Common myeloid progenitor, CD34-positive (primary cell): Measurements from ENCODE around the gene PPP4C.

Source experiments
- CTCF ChIA-PET: fragments of 350-600 bp; sonication (Branson Sonifier 250); formaldehyde crosslinking; loops from one replicate; lab custom pipeline; 2021; ENCODE audit warnings: antibody characterized with exemption; lab: Charles Lee
- POLR2A ChIA-PET: fragments of 350-600 bp; sonication (Branson Sonifier 250); formaldehyde crosslinking; loops from one replicate; lab custom pipeline; 2021; ENCODE audit warnings: antibody characterized with exemption; lab: Charles Lee
- DNase-seq, 3 donors: peaks; one replicate each; pipeline versions ENCODE4 v3.0.0 to v3.0.0-alpha.2; 2013
- H3K27ac ChIP-seq, 2 experiments: 1 replicate in 1 of 2; 2 replicates in 1 of 2; pipeline ENCODE4 v1.7.0; 2013; ENCODE audit warnings: inconsistent platforms in 2 of 2, low read length in 2 of 2, mild to moderate bottlenecking in 2 of 2, low read depth in 1 of 2, moderate library complexity in 1 of 2; ENCODE audit not compliant: severe bottlenecking in 2 of 2, insufficient read depth in 1 of 2, poor library complexity in 1 of 2
- H3K27me3 ChIP-seq, 5 experiments: replicated peaks in 2 of 5; 1 replicate in 3 of 5; 2 replicates in 2 of 5; pipeline versions ENCODE4 v1.6.1 to v1.7.0; 2013; ENCODE audit warnings: low read length in 4 of 5, mild to moderate bottlenecking in 2 of 5, moderate library complexity in 2 of 5, inconsistent platforms in 1 of 5; ENCODE audit not compliant: insufficient read depth in 5 of 5, control insufficient read depth in 4 of 5
- H3K36me3 ChIP-seq, 4 experiments: 1 replicate in 2 of 4; 2 replicates in 2 of 4; pipeline versions ENCODE4 v1.6.1 to v1.7.0; 2013; ENCODE audit warnings: low read length in 3 of 4, control low read depth in 1 of 4, mild to moderate bottlenecking in 1 of 4; ENCODE audit not compliant: control insufficient read depth in 4 of 4, insufficient read depth in 4 of 4
- H3K4me1 ChIP-seq, 4 experiments: 1 replicate in 3 of 4; 2 replicates in 1 of 4; pipeline versions ENCODE4 v1.6.1 to v1.7.1; 2013; ENCODE audit warnings: low read length in 3 of 4, mild to moderate bottlenecking in 3 of 4, control low read depth in 1 of 4, inconsistent platforms in 1 of 4, moderate library complexity in 1 of 4; ENCODE audit not compliant: control insufficient read depth in 4 of 4, insufficient read depth in 4 of 4; ENCODE audit errors: control extremely low read depth in 1 of 4
- H3K4me3 ChIP-seq, 7 experiments: 1 replicate in 4 of 7; 2 replicates in 3 of 7; pipeline versions ENCODE4 v1.5.1 to v1.7.0; 2013; ENCODE audit warnings: mild to moderate bottlenecking in 7 of 7, low read length in 6 of 7, moderate library complexity in 6 of 7, inconsistent platforms in 2 of 7, low read depth in 2 of 7, control low read depth in 1 of 7; ENCODE audit not compliant: insufficient read depth in 4 of 7, control insufficient read depth in 1 of 7; ENCODE audit errors: extremely low read depth in 1 of 7
- H3K9me3 ChIP-seq, 5 experiments: 1 replicate in 4 of 5; 2 replicates in 1 of 5; pipeline versions ENCODE4 v1.6.1 to v1.7.1; 2013; ENCODE audit warnings: low read length in 4 of 5, mild to moderate bottlenecking in 2 of 5, inconsistent platforms in 1 of 5, low read depth in 1 of 5, moderate library complexity in 1 of 5; ENCODE audit not compliant: control insufficient read depth in 4 of 5, insufficient read depth in 2 of 5; ENCODE audit errors: control extremely low read depth in 1 of 5
- WGBS: methylation state at CpG from one replicate; pipeline ENCODE4 v1.1.5; 2013; ENCODE audit not compliant: insufficient coverage; 5-methylcytosine and 5-hydroxymethylcytosine counted together

The PPP4C gene

DNA sequence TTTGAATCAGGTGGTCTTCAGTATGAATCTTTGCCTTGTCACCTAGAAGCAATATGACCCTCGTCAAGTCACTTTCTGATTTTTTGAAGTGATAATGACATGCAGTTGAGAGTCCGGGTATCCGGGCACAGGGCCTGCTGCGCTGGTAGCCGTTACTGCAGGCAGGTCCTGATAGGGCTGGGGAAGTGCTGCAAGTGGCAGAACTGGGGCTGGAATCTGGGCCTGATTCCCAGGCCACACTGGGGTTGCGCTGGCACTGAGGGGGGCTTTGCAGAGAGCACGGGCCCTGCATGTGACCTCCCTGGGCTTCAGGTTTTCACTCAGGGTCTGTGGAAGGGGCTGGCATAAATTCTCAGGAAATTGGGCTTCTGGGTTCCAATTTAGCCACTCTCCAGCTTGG, 3.0 kb downstream of the PPP4C start:
- ChIA-PET POLR2A (interaction anchor here (1.9 kb wide), 1 partner anchor 12 kb away, joined by 8 read pairs; no protein-coding TSS in a partner anchor), CTCF (interaction anchor here (1.2 to 19.2 kb wide), 4 partner anchors 10 to 13 kb away, joined by 3 to 235 read pairs (median 6); partner anchors contain the start of genes ALDOA, TBX6 and YPEL3)
- Histone ChIP-seq H3K9me3 (no peaks in the 10 kb centered on the region), H3K27ac (peak overlapping the region in 1 of 2 experiments; percentile 36), H3K4me1 (peaks cover 6 to 33% (median 19%) of the 10 kb centered on the region in 4 experiments), H3K4me3 (no peak overlapping the region), H3K36me3 (peaks cover 7 to 59% (median 46%) of the 10 kb centered on the region in 4 experiments), H3K27me3 (no peaks in the 10 kb centered on the region)
- WGBS, result 92% methylated on average over 7 of the region's 7 CpGs
- no peak for DNase-seq

DNA sequence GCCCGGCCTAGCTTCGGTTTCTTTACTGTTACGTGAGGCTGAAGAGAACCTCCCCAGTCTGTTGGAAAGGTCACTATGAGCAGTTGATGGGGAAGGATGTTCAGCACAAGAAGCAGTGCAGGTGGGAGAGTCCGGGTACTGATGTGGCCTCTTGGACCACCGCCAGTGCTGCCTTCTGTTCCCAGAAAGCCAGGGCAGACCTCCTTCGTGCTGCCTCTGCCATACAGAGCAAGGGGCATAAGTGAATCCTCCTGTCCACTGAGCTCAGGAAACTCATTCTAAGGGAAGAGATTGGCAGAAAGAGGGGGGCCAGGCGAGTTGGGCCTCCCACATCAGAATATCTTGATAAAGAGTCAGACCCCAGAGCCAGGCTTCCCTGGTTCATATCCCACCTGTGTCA, 3.7 kb downstream of the PPP4C start:
- H3K4me3 ChIP-seq, result no peak overlapping the region
- ChIA-PET POLR2A (interaction anchor here (0.5 to 1.9 kb wide), 2 partner anchors 12 to 396 kb away, joined by 3 to 8 read pairs; no protein-coding TSS in a partner anchor), CTCF (interaction anchor here (1.0 to 19.2 kb wide), 6 partner anchors 10 to 23 kb away, joined by 3 to 235 read pairs (median 3); partner anchors contain the start of genes ALDOA, TBX6 and YPEL3)
- H3K4me1 ChIP-seq, result peaks cover 6 to 33% (median 19%) of the 10 kb centered on the region in 4 experiments
- H3K27me3 ChIP-seq, result no peaks in the 10 kb centered on the region
- 95% methylated on average over 7 of the region's 7 CpGs for WGBS
- DNase-seq, result no peak
- H3K36me3 ChIP-seq, result peaks cover 11 to 67% (median 53%) of the 10 kb centered on the region in 4 experiments
- H3K9me3 ChIP-seq, result no peaks in the 10 kb centered on the region
- no peak overlapping the region for H3K27ac ChIP-seq

DNA sequence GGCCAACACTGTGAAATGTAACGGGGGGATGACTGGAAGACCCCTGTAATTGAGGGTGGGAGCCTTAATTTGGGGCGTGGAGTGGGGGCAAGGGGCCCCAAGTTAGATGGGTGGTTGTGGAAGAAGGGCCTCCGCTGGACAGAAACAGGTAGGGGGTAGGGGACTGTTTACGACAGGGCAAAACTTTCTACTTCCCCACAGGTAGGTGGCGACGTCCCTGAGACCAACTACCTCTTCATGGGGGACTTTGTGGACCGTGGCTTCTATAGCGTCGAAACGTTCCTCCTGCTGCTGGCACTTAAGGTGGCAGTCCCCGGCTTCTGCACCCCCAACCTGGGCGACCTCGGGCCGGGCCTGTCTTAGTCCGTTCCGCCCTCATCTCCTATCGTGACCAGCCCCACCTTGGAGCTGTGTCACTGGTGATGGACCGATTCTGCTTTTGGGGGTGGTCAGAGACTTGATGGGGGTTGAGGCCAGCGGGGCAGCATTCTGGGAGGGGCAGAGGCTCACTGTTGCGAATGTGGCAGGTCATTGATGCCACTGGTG, 6.8 kb downstream of the PPP4C start:
- WGBS, result 98% methylated on average over 16 of the region's 20 CpGs
- POLR2A ChIA-PET, result no interaction called here
- DNase-seq, result peak in 2 of 3 donors; percentile 25 to 31
- no peak overlapping the region for H3K4me3 ChIP-seq
- CTCF ChIA-PET, result interaction anchor here (0.9 to 19.2 kb wide), 6 partner anchors 9 to 77 kb away, joined by 3 to 235 read pairs (median 4); partner anchors contain the start of genes ALDOA, TBX6 and YPEL3
- peaks cover 15 to 73% (median 58%) of the 10 kb centered on the region in 4 experiments for H3K36me3 ChIP-seq
- no peaks in the 10 kb centered on the region for H3K9me3 ChIP-seq
- H3K27ac ChIP-seq, result no peak overlapping the region
- no peaks in the 10 kb centered on the region for H3K27me3 ChIP-seq
- H3K4me1 ChIP-seq, result peaks cover 0 to 8% (median 3%) of the 10 kb centered on the region in 4 experiments

GRCh38 chr16:30083216-30084055, 7.6 kb downstream of the PPP4C start:
- WGBS, result 97% methylated on average over 20 of the region's 24 CpGs
- H3K4me1 ChIP-seq, result no peaks in the 10 kb centered on the region
- no peak for DNase-seq
- no peaks in the 10 kb centered on the region for H3K27me3 ChIP-seq
- H3K27ac ChIP-seq, result no peak overlapping the region
- H3K36me3 ChIP-seq, result peaks cover 15 to 65% (median 50%) of the 10 kb centered on the region in 4 experiments
- ChIA-PET POLR2A (no interaction called here), CTCF (interaction anchor here (0.9 to 19.2 kb wide), 2 partner anchors 8 to 76 kb away, joined by 3 to 235 read pairs; partner anchors contain the start of genes TBX6 and YPEL3)
- H3K9me3 ChIP-seq, result no peaks in the 10 kb centered on the region
- H3K4me3 ChIP-seq, result no peak overlapping the region

DNA sequence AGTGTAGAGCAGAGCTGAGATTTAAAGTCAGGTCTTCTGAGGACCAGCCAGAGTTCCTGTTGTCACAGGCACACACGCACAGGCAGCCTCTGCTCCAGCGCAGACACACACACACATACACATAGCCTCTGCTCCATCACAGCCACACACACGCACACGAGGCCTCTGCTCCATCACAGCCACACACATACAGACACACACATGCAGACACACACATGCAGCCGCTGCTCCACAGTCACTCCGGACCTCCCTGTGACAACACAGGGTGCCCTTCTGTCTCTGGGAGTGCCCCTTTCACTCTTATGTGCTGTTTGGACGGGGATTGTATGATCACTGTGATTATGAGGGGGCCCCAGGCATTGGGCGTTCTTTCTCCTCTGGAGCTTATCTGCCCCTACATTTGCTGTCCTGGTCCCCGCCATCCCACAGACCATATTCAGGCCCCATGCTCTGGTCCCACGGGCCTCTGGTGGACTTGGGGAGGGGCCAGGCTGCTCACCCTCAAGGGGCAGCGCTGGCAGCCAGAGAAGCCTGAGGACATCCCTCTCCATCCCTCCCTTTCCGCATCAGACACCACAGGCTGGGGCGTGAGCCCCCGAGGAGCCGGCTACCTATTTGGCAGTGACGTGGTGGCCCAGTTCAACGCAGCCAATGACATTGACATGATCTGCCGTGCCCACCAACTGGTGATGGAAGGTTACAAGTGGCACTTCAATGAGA, 8.5 kb downstream of the PPP4C start:
- 98% methylated on average over 13 of the region's 18 CpGs for WGBS
- H3K27ac ChIP-seq, result no peak overlapping the region
- H3K36me3 ChIP-seq, result peaks cover 15 to 59% (median 46%) of the 10 kb centered on the region in 4 experiments
- no peak overlapping the region for H3K4me3 ChIP-seq
- POLR2A ChIA-PET, result no interaction called here
- H3K9me3 ChIP-seq, result no peaks in the 10 kb centered on the region
- H3K27me3 ChIP-seq, result no peaks in the 10 kb centered on the region
- H3K4me1 ChIP-seq, result no peaks in the 10 kb centered on the region
- DNase-seq, result no peak
- CTCF ChIA-PET, result interaction anchor here (1.3 kb wide), 1 partner anchor 8 kb away, joined by 4 read pairs; the partner anchor contains the start of gene PPP4C

GRCh38 chr16:30084816-30085159, 9.0 kb downstream of the PPP4C start:
- ChIA-PET POLR2A (no interaction called here), CTCF (interaction anchor here (0.7 to 1.3 kb wide), 2 partner anchors 8 to 19 kb away, joined by 3 to 4 read pairs; partner anchors contain the start of genes ALDOA and PPP4C)
- Histone ChIP-seq H3K27ac (peak overlapping the region in 1 of 2 experiments; percentile 34), H3K36me3 (peaks cover 15 to 54% (median 42%) of the 10 kb centered on the region in 4 experiments), H3K4me3 (no peak overlapping the region), H3K4me1 (peaks cover 0 to under 1% (median under 1%) of the 10 kb centered on the region in 4 experiments), H3K27me3 (no peaks in the 10 kb centered on the region), H3K9me3 (no peaks in the 10 kb centered on the region)
- 91% methylated on average over 13 of the region's 17 CpGs for WGBS
- DNase-seq, result no peak
